Right ventricle myocardium inferior (tissue), 1 donor: ENCODE measurements around the gene PCED1B. TPM values are rescaled to one million over a fixed set of nuclear protein-coding genes. Genes with fewer than 3 reads are reported as not detected.
A peak's percentile ranks its signal among the peaks of the same experiment; 100 is the strongest.

Experiments
- ATAC-seq: fragments of 200-7000 bp; cut with Tn5 transposase; one replicate; pipeline ENCODE4 v1.9.1; 2020; ENCODE audit warnings: mild to moderate bottlenecking, moderate library complexity
- DNase-seq: peaks from one replicate; pipeline ENCODE4 v3.0.0; 2021; ENCODE audit errors: missing footprints
- intact Hi-C: fragments of 100-400 bp; cut with DNase I; formaldehyde crosslinking; loops from one replicate; pipeline ENCODE4 v1.11.0; 2022
- total RNA-seq: library from RNA; stranded (reverse); fragmentation: NEBNext Ultra II Directional; extraction: Animal tissue kit (Norgen Biotek cat#: 25700); gene quantifications from one replicate; pipeline ENCODE4 v1.2.1, GENCODE V29; 2021
- donor health status: DM: no; HTN: yes; CAD: no; lungs with severe emphysema.

Gene PCED1B
- total RNA-seq, 1 donor from 2014 or later = 0.89 TPM

DNA sequence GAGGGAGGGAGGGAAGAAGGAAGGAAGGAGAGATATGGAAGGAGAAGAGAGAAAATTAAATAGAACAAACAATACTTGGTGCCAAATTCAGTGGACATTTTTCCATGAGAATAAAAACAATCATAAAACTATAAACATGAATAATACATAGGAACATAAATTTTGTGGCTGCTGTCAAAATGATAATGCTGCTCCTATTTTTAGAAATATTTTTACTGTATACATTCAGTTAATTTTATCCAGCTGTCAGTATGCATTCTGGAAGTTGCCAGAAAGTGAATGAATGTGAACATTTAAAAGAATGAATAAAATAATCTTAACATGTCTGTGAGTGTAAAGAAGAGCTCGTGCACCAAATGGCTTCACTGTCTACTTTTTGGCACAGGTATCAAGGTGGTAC is 13.9 kb upstream of the PCED1B start:
- ATAC-seq (no peak), DNase-seq (no peak)
- intact Hi-C loops = no loop called here

DNA sequence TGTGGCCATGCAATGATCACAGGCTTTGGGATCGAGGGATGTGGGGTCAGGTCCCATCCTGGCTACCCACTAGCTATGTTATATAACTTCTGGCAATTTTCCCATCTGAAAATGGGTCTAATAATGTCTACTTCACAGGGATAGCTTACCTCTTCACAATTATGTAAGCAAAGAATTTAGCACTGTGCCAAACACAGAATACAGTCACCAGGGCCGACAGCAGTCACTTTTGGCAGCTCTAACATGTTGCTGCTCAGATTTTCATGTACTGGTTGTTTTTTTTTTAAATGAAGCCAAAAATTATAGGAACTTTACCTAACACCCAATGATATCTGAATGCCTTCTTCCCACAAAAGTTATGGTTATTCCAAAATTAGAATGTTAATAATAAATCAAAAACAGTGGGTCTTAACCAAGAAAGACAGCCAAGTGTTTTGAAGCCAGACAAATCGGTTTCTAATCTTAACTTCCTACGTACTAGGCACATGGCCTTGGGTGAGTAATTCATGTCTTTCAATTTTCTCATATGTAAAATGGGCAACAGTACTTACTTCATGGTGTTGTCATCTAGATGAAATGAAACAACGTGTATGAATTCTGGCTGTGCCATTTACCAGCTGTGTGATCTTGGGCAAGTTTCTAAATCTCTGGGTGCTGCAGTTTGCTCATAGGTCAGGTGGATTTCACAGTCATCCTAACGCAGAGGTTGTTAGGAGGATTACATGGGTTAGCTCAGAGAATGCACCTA is 13.0 kb upstream of the PCED1B start:
- no peak for ATAC-seq
- intact Hi-C loops = no loop called here
- no peak for DNase-seq

DNA sequence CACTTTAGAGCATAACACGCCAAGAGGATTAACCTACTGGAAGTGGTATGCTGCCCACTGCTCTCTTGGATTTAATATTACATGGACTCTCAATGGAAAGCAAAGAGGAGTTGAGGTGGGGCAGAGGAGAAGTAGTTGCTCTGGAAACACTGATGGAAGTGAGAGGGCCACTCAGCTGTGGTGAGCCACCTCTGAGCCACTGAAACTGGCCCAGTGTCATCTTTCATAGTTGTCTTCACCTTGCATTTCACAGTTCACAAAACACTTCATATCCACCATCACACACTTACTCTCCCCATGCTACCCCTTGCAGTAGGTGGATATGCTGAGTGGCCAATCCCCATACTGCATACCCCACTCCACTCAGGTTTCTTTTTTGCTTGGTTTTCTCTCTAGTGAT is 12.2 kb upstream of the PCED1B start:
- intact Hi-C loops = no loop called here
- ATAC-seq (no peak), DNase-seq (no peak)

DNA sequence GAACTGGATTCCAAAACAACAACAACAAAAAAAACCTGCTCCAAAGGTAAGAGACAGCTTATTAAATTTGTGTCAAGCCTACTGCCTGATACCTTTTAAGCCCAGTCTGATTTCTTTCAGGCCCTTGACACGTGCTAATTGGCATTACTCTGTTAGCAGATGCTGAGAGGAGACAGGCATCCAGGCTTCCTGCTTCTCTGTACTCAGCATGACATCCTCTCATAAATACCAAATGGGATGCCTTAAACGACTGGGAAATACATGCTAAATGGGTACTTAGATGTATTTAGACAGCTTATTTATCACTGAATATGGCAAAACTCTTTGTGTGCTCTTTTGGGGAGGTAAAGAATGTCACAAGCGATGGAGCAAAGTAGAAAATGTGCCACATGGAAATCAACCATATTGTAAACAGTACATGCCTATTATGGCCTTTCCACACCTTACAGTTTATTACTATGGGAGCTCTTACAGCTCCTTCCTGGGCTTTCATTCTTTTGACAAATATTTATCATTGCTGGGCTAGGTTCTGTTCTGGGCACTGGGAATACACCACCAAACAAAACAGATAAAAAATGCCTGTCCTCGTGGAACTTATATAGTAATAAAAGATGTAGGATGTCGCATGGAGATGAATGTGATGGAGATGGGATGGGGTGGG is 11.5 kb upstream of the PCED1B start:
- no peak for ATAC-seq
- intact Hi-C loops = no loop called here
- no peak for DNase-seq

DNA sequence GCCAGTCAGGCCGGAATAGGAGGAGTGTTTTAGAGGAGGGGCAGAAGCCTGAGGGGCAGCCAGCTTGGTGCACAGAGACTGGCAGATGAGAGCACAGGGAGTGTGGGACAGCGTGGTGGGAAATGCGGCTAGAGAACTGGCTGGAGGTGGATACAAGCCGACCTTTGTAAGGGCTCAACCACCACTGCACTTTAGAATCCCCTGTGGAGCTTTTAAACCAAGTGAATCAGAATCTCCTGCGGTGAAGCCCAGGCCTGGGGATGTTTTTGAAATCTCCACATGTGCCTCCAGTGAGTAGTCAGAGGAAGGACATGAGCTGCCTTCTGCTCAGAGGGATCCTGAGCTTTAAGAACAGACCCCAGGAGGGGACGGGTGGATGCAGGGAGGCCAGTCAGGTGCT is 10.9 kb upstream of the PCED1B start:
- DNase-seq (no peak), ATAC-seq (no peak)
- intact Hi-C loops = no loop called here

DNA sequence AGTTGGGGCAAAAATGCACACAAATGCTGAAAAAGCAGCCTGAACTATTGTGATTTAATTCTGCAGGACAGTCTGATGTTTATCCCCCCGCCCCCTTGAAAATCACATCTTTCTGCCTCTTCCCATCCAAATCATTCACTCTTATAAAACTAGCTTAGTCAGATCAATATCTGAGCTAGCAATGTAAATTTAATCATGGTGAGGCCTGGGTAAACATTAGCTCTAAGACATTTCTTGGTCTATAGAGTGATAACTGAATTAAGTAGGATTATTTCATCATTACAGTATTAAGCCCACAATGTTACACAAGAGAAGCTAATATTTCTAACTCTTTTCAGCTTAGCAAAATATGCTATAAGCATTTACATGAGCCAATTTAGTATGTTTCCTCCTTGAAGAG is 9.1 kb upstream of the PCED1B start:
- ATAC-seq (no peak), DNase-seq (no peak)
- intact Hi-C loops = loop anchor here (10.0 kb wide), 1 partner anchor 324 kb away; no protein-coding TSS in a partner anchor

DNA sequence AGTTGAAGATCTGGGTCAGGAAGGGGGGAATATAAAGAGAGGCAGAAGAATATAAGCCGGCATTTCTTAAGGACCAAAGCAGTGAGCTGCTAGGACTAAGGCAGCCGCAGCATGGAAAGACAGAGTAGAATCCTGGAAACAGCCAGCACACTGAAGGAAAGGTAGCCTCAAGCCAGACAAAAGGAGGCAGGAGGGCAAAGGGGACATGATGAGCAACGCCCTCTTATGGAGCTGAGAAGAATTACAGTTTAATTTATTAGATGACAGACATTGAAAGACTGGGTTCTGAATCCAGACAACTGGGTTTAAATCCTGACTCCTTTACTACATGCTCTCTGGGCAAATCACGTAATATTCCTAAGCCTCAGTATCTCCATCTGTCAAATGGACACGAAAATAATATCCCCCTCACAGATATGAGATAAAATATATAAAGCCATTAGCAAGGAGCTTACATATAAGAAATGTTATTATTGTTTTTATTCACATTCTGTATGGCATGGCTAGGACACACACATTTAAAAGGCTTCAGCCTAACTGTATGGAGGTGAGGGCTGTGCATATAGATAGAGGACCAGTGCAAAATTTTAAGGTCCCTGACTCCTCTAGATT is 8.1 kb upstream of the PCED1B start:
- intact Hi-C loops = loop anchor here (10.0 kb wide), 1 partner anchor 323 kb away; no protein-coding TSS in a partner anchor
- DNase-seq (no peak), ATAC-seq (no peak)

DNA sequence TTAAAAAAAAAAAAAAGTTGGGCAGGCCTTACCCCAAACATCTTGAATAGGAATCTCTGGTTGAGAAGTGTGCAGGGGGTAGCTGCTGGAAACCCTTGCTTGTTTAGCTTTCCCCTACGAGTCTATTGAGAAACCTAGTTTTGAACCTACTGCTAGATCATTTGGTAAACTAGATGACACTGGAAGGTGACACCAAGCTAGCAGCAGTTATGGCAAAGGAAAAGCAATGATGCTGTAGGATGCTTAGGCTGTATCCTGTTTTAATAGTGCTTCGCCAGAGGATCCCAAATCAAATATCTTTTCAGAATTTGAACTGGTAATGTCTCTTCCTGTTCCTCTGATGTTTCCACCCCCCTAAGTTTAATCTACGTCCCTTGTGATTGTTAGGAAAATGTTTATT is 5.5 kb upstream of the PCED1B start:
- ATAC-seq = no peak
- intact Hi-C loops = loop anchor here (10.0 kb wide), 1 partner anchor 321 kb away; no protein-coding TSS in a partner anchor
- no peak for DNase-seq

DNA sequence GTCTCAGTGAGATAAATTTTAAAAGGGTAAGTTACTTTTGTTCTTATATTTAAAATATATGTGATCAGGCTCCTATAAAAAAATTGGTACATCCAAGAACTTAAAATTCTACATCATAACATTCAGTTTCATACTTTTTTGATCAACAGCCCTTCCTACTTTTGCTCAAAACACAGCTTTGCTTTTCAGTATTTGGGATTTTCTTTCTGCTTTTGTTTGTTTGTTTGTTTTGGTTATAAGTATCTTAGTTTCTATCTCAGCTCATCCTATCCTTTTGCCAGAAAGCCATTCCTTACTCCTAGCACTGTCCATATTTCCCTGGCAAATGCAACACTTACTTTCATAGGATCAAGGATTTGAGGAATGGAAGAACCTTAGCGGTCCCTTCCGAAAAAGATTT is 4.7 kb upstream of the PCED1B start:
- no peak for DNase-seq
- no peak for ATAC-seq
- intact Hi-C loops = loop anchor here (10.0 kb wide), 1 partner anchor 320 kb away; no protein-coding TSS in a partner anchor

DNA sequence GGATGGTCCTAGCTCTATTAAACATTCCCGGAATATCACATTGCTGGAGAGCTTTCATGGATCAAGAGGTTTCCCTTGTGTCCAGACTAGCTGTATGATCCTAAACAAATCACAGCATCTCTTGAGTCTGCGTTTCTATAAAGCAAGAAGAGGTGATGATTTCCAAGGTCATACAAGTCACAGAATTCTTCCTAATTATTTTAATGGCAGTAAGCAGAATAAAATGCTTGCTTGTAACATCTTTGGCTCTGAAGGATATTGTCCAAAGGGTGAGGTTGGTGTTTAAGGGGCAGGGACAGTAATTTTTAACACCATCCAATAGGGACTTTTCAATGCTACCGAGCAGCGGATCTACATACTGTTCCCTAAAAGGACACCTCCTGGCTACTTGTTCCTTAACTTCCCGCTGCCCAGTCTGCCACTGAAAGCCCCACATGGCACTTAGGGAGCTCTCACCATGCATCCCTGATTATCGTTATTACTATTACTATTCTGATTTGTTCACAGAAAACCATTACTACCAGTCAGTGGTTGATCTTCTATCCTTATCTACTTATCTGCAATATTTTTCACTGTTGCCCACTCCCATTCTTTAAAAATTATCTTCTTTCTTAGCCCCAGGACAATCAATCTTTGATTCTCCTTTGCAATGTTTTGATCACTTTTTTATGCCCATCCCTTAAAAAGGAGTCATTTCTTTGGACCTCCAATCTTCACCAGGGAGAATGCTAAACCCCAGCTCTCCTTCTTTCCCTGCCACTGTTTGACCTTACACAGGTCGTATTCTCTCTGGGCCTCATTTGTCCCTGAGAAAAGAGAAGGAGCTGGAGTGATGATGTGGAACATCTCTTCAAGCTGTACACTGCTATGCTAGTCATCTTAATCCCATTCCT is 4.0 kb upstream of the PCED1B start:
- no peak for ATAC-seq

DNA sequence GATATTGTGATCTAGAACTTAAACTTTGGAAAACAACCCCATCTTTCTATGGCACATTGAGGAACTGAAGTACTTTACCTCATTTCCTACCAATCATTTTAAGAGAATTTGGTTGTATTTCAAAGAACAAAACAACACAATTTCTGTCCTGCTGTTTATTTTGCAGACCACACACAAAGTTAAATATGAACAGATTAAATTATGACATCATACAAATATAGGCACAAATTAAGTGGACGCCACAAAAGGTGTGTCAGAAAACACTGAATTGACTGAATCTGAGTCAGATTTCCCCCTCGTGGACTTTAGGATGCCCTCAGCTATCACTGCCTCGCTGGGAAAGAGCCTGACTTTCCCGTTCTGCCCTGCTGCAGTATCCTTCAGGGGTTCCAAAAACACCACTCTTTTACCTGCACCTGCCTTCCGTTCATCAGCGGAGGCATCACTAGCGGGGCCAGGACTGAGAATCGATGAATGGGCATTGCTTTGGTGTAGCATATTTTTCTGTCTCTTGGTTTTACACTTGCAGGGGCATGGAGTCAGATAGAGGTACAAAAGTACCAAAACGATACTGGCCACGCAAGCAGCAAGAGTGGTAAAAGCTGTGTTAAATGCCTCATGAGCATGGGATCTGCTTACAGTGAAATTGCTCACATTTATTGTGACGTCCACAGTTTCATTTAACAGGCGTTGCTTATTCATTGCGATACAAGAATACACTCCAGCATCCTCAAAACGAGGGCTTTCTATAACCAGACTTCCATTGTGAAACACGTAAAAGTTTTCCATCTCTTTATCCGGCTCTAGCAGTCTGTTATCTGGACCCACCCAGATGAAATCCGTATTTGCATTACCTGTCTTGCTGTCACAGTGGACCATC is 2.0 kb upstream of the PCED1B start:
- intact Hi-C loops = loop anchor here (10.0 kb wide), 1 partner anchor 317 kb away; no protein-coding TSS in a partner anchor
- no peak for DNase-seq
- no peak for ATAC-seq

More for the DNA sequence above, 4.0 kb upstream of the PCED1B start:
- DNase-seq = no peak
- intact Hi-C loops = loop anchor here (10.0 kb wide), 1 partner anchor 319 kb away; no protein-coding TSS in a partner anchor

DNA sequence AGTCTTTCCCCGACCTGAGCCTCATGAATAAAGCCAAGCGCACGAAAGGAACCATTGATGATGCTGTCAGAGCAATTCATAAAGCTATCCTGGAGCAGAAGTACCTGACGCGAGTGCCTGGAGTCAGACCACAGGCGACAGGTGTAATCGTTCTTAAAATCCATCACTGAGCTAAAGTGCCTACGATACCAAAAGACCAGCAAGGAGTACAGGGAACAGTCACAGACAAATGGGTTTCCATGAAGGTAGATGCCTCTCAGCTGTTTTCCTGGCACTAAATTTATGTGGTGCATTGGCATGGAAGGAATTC is 1.4 kb upstream of the PCED1B start:
- no peak for DNase-seq
- no peak for ATAC-seq
- intact Hi-C loops = loop anchor here (10.0 kb wide), 1 partner anchor 317 kb away; no protein-coding TSS in a partner anchor

DNA sequence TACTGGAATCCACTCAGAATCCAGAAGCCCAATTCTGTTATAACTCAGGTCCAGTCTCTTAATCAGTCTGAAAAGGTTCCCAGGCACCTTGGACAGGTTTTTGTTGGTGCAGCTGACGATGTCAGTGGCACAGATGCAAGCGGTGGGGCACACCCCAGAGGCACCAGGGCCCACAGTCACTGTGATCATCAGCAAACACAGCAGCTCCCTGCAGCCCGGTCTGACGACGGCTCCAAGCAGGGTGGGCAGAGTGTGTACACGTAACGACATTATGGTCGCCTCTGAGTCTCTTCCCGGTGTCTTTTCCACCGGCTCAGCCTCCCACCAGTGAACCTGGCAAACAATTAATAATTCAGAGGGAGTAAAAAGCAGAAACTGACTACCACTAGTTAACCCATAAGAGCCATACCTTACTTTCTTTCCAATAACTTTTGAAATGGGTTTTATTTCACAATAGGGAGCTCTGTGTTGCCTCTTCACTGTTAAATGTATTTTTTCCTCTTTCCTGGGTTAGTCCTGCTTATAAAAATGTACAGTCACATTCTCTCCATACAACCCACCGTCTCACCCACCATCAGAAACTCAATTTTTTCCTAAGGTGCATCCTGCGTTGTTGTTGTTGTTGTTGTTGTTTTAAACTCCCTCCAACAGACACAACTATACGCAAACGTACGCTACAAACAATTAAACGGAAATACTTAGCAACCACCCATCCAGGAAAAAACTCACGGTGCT is 521 bp upstream of the PCED1B start:
- intact Hi-C loops = loop anchor here (10.0 kb wide), 1 partner anchor 316 kb away; no protein-coding TSS in a partner anchor
- DNase-seq (no peak), ATAC-seq (peak; percentile 29)

DNA sequence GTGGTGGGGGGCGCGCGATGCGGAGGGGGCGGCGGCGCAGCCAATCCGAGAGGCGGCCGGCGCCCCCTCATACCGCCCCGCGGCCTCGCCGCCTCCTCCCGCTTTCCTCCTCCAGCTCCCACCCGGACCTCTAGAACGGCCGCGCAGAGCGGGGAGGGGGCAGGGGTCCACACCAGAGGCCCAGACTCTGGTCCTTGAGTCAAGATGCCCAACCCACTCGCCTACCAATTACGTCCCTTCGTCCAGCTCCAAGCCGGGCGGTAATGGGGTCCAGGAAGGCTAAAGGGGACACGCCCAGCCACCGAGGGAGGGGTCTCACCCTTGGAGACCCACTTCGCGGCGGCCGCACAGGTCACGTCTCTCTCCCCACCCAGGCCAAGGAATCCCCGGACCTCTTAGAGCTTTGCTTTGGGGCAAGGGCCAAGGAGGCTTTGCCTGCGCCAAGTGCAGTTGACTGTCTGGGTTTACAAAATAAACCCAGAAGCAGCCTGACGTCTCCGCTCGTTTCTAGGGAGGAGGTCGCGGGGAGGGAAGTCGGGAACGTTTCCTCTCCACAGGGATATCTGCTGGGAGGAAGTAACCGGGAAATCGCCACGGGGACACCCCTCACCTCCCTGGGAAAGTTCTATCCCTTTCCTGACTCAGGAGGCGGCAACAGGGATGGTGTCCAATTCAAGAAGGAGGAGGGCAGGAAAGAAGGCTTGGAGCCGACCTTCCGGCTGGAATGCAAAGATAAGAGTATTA is 732 bp downstream of the PCED1B start:
- ATAC-seq = peak; percentile 49
- DNase-seq = peak; percentile 79
- intact Hi-C loops = loop anchor here (5.0 to 10.0 kb wide), 2 partner anchors 227 to 315 kb away; no protein-coding TSS in a partner anchor

DNA sequence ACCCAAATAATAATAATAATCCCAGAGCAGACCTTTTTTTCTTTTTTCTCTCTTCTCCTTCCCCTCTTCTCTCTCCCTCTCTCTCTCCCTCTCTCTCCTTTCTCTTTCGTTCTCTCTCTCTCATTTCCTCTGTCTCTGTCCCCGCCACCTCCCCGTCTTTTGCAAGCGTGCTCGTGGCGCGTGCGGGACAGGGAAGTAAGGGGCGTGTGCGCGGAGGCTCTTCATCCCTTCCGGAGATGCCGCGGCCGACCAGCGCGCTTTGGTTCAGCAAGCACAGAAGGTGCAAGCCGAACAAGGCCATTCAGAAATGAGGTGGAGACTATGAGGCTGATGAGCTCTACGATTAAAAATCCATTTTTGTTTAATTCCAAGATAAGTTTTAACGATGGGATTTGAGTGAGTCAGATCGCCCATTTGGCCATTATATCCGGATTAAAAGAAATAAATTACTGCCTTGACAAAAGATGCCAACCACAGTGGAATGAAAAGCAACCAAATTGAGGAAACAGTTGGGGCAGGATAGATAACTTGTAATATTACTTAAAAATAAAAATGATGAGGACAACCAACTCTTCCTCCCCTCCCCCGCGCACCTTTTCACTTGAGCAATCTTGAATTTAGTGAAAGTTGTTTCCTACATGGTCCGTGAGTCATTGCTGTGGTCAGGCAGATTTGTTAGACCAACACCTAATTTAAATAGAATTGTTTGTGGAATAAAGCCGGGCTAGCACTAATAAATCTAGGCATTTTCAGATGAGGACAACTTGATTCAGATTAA is 1.5 kb downstream of the PCED1B start:
- ATAC-seq (peak; percentile 49), DNase-seq (peak; percentile 91)
- intact Hi-C loops = loop anchor here (5.0 kb wide), 1 partner anchor 226 kb away; no protein-coding TSS in a partner anchor

DNA sequence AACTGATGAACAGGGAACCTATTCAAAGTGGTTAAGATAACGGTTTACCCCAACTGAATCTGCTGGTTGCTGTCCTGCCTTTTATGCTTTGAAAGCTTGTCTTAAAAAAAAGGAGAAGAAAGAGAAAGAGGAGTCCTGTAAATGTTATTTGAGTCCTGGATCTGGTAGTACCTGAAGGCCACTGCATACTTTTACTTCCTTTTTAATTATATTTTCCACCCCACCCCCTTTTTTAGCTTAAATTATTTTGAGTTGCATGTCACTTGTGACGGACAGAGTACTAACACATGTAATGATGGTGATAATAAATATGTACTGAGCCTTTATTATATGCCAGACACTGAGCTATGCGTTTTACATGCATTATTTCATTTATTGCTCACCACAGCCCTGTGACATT is 2.9 kb downstream of the PCED1B start:
- ATAC-seq (no peak), DNase-seq (no peak)
- intact Hi-C loops = loop anchor here (5.0 kb wide), 1 partner anchor 225 kb away; no protein-coding TSS in a partner anchor
